Measurements from ENCODE around the gene IFNL4. TPM values are rescaled to one million over a fixed set of nuclear protein-coding genes. Genes with fewer than 3 reads are reported as not detected.

Gene IFNL4
- polyA plus RNA-seq, 2 of the 4 experiments (the other 2 are of a cell fraction) = not detected

DNA sequence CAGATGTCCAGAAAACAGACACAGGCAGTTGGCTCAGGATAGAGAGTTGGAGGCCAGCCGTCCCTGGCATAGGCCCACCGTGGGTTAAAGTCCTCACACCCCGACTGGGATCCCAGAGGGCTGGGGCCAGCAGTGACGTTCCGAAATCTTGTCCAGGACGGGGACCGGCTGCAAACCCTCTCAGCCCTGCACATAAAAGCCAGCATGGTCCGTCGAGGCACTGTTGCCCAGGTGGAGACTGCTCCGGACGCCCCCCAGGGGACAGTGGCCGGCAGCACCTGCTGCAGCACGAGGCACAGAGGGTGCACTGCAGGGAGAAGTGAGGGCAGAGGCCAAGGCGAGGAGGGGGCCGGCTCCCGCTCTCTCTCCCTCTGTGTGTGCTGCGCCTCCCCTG is 15.3 kb upstream of the IFNL4 start (continued):
- TF ChIP-seq CHD2 (IDR thresholded peaks at IDR 0.05; ENCODE audit: low read length, partially characterized antibody) (no peak), HEYL (CRISPR knock-in tag; IDR thresholded peaks at IDR 0.05) (no peak), CHD4 (IDR thresholded peaks at IDR 0.05; ENCODE audit: borderline replicate concordance) (no peak), KDM1A (IDR thresholded peaks at IDR 0.05; ENCODE audit: low read depth) (no peak), FOSB (CRISPR knock-in tag; IDR thresholded peaks at IDR 0.05) (no peak), ZFP36 (IDR thresholded peaks at IDR 0.05; ENCODE audit: borderline replicate concordance, partially characterized antibody) (no peak), CBX8 (IDR thresholded peaks at IDR 0.05) (no peak), RNF2 (IDR thresholded peaks at IDR 0.05; ENCODE audit: borderline replicate concordance, low read depth) (no peak), RCOR1 (IDR thresholded peaks at IDR 0.05; ENCODE audit: low read depth, low read length) (no peak), POLR2AphosphoS2 (conservative IDR thresholded peaks at IDR 0.05; ENCODE audit: low read length) (no peak)

DNA sequence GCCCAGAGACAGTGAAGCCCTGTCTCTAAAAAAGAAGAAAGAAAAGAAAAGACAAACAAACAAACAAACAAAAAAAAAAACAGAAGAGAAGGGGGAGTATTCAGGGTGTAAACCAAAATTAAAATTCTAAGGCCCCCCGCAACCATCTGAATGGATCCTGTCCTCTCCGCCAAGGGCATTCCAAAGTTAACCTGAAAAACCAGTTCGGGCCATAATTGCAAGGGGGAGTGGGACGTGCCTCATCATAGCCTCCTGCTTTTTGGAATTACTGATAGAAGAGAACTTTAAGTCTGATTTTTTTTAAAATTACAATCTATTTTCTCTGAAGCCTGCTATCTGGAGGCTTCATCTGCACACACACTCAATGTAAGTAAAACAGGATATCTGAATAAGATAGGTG is 13.8 kb upstream of the IFNL4 start:
- CTCF ChIA-PET = interaction anchor here (0.6 to 2.8 kb wide), 7 partner anchors 12 to 1159 kb away, joined by 3 to 17 read pairs (median 3); partner anchors contain the start of gene IFNL4
- no peak for FAIRE-seq
- no peak for TF ChIP-seq RCOR1 (IDR thresholded peaks at IDR 0.05; ENCODE audit: low read depth, low read length)

DNA sequence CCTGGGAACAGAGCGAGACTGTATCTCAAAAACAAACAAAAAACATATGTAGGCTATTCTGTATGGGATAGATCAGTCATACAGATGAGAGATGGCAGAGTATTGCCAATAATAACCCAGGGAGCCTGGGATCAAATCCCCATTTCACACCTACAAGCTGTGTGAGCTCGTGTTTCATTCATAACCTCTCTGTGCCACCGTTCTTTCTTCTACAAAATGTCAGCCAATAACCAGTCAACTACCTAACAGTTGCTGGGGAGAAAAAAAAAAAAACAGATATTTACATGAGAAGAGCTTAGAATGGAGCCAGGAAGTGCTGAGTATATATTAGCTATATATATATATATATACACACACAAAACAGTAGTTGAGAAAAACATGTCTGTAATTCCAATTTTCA is 13.0 kb upstream of the IFNL4 start:
- no peak overlapping the region for H3K4me2 ChIP-seq
- H3K4me3 ChIP-seq = no peak overlapping the region
- 59% methylated on average over 3 of the region's 3 CpGs for WGBS (ENCODE audit: missing lambda C conversion rate)
- no peak overlapping the region for H3K27ac ChIP-seq
- TF ChIP-seq ZFP36 (IDR thresholded peaks at IDR 0.05; ENCODE audit: borderline replicate concordance, partially characterized antibody) (peak; percentile 57), RCOR1 (IDR thresholded peaks at IDR 0.05; ENCODE audit: low read depth, low read length) (no peak), RFX5 (IDR thresholded peaks at IDR 0.05) (peak; percentile 89)
- no peaks in the 10 kb centered on the region for H3K9me3 ChIP-seq
- CTCF ChIA-PET = interaction anchor here (0.6 to 2.8 kb wide), 10 partner anchors 11 to 1159 kb away, joined by 3 to 17 read pairs (median 3); partner anchors contain the start of gene IFNL4
- FAIRE-seq (no peak), ATAC-seq (no peak), DNase-seq (ENCODE audit: low read depth in 1 of 2, low spot score in 1 of 2) (no peak)
- POLR2A ChIA-PET = no interaction called here
- no peaks in the 10 kb centered on the region for H3K4me1 ChIP-seq

More for the DNA sequence above, 13.8 kb upstream of the IFNL4 start:
- Histone ChIP-seq H3K4me3 (no peak overlapping the region), H3K4me2 (no peak overlapping the region), H3K27ac (no peak overlapping the region), H3K9me3 (no peaks in the 10 kb centered on the region), H3K4me1 (no peaks in the 10 kb centered on the region)
- no peak for DNase-seq (ENCODE audit: low read depth in 1 of 2, low spot score in 1 of 2)
- ATAC-seq = no peak
- 61% methylated on average over 4 of the region's 4 CpGs for WGBS (ENCODE audit: missing lambda C conversion rate)
- POLR2A ChIA-PET = no interaction called here

- no peak for DNase-seq (ENCODE audit: low read depth in 1 of 2, low spot score in 1 of 2)
- no peaks in the 10 kb centered on the region for H3K4me1 ChIP-seq
- POLR2A ChIA-PET = no interaction called here
- no peak overlapping the region for H3K4me3 ChIP-seq
- WGBS (ENCODE audit: missing lambda C conversion rate) = 89% methylated on average over 4 of the region's 4 CpGs
- no peak overlapping the region for H3K27ac ChIP-seq
- CTCF ChIA-PET = no interaction called here
- H3K4me2 ChIP-seq = no peak overlapping the region
- TF ChIP-seq RNF2 (IDR thresholded peaks at IDR 0.05; ENCODE audit: borderline replicate concordance, low read depth) (no peak), KDM1A (IDR thresholded peaks at IDR 0.05; ENCODE audit: low read depth) (no peak), POLR2A (IDR thresholded peaks at IDR 0.05; ENCODE audit: low read length) (no peak), JUNB (IDR thresholded peaks at IDR 0.05) (no peak), FOXS1 (CRISPR knock-in tag; IDR thresholded peaks at IDR 0.05) (no peak), KDM5A (IDR thresholded peaks at IDR 0.05) (no peak), HDAC2 (IDR thresholded peaks at IDR 0.05) (no peak), HOXA7 (CRISPR knock-in tag; IDR thresholded peaks at IDR 0.05) (no peak), MAZ (IDR thresholded peaks at IDR 0.05; ENCODE audit: borderline replicate concordance, low read depth, low read length) (no peak), POLR2AphosphoS2 (conservative IDR thresholded peaks at IDR 0.05; ENCODE audit: low read length) (no peak), RAD21 (conservative IDR thresholded peaks at IDR 0.05 in 1 of 2, IDR thresholded peaks at IDR 0.05 in 1 of 2) (no peak), RARB (CRISPR knock-in tag; IDR thresholded peaks at IDR 0.05) (no peak), EP300 (IDR thresholded peaks at IDR 0.05) (no peak), EHF (CRISPR knock-in tag; IDR thresholded peaks at IDR 0.05) (no peak)
- TF ChIP-seq, protein P1, sequence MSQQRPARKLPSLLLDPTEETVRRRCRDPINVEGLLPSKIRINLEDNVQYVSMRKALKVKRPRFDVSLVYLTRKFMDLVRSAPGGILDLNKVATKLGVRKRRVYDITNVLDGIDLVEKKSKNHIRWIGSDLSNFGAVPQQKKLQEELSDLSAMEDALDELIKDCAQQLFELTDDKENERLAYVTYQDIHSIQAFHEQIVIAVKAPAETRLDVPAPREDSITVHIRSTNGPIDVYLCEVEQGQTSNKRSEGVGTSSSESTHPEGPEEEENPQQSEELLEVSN (IDR thresholded peaks at IDR 0.05; ENCODE audit: borderline replicate concordance, low read depth) = no peak
- H3K9me3 ChIP-seq = no peaks in the 10 kb centered on the region
- peak; percentile 81 for FAIRE-seq
- ATAC-seq = no peak
These were observed 8.6 kb upstream of the IFNL4 start for GRCh38 chr19:39257227-39257626.
